Cardiac fibroblast (primary cell): Measurements from ENCODE around the gene C11orf21.
A peak's percentile ranks its signal among the peaks of the same experiment; 100 is the strongest.

Experiments
- DNase-seq, 2 donors: peaks; one replicate each; pipeline versions ENCODE4 v3.0.0 to v3.0.0-alpha.2; 2010; ENCODE audit warnings: low read depth in 2 of 2
- H3K4me3 ChIP-seq, 2 donors: replicated peaks in 1 of 2; 1 replicate in 1 of 2; 2 replicates in 1 of 2; pipeline ENCODE4 v1.5.1; 2011; ENCODE audit warnings: low read depth in 2 of 2, low read length in 2 of 2, mild to moderate bottlenecking in 2 of 2, moderate library complexity in 1 of 2
- TF ChIP-seq, protein P1 (sequence below): IDR thresholded peaks from one replicate; pipeline ENCODE4 v1.5.1; 2011; ENCODE audit warnings: low read depth, mild to moderate bottlenecking, low read length, inconsistent platforms

C11orf21 gene

DNA sequence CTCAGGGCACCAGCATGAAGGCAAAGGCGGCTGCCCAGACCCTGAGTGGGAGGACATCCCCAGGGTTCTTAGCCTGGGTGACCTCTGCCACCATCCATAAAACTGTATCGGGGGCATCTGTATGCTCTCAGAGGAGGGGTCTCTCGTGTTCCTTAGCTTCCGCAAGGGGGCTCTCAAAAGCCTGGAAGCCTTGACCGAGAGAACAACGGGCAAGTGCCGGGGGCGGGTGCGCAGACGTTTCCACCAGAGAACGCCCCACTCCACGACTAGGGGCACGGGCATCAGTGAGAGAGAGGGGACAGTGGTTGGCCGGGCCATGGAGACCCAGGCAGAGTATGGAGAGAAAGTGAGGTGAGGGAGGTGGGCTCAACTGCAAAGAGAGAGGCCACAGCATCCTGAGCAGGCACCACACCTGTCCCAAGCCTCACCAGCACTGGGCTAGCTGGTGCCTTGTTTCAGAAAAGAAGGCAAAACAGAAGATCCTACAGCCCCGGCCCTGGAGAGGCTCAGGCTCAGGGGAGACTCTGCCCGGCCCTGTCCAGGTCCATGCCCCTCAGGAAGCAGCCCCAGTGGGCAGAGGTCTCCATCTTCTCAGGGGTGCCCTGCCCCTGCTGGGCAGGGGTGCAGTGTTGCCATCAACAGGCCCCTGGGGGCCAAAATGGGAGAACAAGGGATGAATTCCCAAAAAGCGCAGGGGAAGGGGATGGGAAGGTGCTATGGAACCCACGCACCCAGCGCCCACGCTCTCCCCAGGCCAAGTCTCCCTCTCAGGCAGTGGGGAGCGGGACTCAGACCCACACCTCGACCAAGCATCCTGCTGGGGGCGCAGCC is 6.0 kb upstream of the C11orf21 start:
- H3K4me3 ChIP-seq = no peak overlapping the region
- DNase-seq = no peak
- TF ChIP-seq, protein P1, sequence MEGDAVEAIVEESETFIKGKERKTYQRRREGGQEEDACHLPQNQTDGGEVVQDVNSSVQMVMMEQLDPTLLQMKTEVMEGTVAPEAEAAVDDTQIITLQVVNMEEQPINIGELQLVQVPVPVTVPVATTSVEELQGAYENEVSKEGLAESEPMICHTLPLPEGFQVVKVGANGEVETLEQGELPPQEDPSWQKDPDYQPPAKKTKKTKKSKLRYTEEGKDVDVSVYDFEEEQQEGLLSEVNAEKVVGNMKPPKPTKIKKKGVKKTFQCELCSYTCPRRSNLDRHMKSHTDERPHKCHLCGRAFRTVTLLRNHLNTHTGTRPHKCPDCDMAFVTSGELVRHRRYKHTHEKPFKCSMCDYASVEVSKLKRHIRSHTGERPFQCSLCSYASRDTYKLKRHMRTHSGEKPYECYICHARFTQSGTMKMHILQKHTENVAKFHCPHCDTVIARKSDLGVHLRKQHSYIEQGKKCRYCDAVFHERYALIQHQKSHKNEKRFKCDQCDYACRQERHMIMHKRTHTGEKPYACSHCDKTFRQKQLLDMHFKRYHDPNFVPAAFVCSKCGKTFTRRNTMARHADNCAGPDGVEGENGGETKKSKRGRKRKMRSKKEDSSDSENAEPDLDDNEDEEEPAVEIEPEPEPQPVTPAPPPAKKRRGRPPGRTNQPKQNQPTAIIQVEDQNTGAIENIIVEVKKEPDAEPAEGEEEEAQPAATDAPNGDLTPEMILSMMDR = no peak

DNA sequence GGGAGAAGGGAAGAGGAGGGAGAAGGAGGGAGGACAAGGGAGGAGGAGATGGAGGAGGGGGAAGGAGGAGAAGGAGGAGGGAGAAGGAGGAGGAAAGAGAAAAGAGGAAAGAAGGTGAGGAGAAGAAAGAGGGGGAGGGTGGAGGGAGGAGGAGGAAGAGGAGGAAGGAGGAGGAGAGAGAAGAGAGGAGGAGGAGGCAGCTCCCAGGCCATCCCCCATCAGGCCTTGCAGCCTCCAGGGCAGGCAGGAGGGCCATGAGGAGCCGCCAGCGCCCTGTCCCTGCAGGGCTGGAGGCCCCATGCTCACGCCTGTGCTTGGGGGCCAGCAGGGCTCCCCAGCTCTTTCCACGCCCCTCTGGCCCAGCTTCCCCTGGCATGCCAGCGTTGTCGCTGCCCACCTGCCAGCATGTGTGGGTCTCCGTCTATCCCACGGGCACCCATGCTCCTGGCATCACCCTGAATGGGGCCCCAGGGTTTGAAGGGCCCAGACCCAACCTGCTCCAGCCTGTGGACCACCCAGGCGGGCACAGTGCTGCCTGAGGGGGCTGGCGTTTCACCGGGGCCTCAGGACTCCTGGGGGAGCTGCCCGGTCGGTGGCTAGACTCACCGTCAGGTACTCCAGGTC is 5.3 kb upstream of the C11orf21 start:
- no peak overlapping the region for H3K4me3 ChIP-seq
- DNase-seq = peak in 1 of 2 donors; percentile 18
- TF ChIP-seq, protein P1 = no peak

DNA sequence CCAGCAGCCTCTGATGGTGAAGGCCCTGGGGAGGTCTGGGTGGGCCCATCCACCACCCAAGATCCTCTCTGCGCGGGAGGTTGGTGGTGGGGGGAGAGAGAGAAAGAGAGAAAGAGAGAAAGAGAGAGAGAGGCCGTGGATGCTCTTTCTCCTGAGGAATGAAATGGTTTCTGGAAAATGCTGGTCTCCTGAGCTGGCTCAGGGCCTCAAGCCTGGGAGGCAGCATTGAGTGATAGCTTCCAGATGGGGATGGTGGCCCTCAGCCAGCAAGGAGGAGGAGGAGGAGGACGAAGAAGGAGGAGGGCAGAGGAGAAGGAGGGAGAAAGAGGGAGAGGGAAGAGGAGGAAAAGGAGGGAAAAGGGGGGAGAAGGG is 4.7 kb upstream of the C11orf21 start:
- peak overlapping the region in 1 of 2 donors; percentile 5 for H3K4me3 ChIP-seq
- peak; percentile 67 to 96 for DNase-seq
- TF ChIP-seq, protein P1 = no peak

DNA sequence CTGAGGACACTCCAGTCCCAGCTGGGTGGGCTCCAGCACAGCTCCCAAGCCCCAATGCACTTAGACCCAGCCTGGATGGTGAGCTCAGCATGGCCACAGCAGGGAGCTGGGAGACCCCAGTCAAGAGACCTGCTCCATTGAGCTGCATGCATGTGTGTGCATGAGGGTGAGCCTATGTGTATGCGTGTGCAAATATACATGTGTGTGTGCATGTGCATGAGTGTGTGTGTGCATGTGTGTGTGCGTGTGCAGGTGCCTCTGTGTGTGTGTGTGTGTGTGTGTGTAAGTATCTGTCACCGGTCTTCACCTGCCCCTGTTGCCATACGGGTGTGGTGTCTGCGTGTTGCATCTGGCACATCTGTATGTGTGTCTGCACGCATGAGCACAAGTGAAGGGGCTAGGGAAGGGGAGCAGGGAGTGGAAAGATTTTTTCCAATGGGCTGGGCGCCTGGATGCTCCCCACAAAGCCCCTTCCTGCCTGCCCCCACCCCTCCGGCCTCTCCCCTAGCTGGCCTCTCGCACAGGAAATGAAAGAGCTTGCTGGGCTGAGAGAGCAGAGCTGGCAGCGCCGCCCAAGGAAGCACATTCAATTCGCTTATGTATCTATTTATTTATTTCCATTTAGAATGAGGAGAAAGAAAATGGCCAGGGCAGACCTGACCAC is 4.2 kb upstream of the C11orf21 start:
- TF ChIP-seq, protein P1 = no peak
- H3K4me3 ChIP-seq = peak overlapping the region in 1 of 2 donors; percentile 5
- peak; percentile 37 to 86 for DNase-seq

DNA sequence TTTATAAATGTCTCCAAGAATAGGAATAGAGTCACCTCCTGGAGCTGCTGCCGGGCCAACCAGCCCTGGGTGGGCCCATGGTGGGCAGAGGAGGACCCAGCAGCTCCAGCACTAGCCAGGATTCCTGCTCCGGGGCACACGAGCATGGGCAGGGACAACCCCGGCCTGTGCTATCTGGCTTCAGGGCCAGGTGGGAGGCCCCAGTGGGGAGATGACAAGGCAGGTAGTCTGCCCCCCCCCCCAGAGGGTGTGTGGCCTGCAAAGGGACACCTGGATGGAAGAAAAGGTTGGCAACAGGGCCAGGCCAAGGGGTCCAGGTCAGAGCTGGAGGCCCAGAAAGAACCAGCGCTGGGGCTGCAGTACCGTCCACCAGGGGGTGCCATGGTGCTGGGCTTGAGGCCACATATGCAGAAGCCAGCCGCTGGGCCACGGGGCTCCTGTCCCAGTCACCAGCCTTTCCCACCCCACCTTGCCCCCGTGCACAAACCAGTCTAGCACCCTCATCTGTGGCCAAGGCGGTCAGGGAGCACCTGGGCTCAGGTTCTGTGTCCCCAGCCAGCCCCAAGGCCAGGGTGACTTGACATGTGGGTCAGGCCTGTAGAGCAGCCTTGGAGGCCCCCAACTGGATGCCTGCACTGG is 3.5 kb upstream of the C11orf21 start:
- H3K4me3 ChIP-seq = no peak overlapping the region
- peak; percentile 77 to 83 for DNase-seq
- TF ChIP-seq, protein P1 = peak; percentile 95

DNA sequence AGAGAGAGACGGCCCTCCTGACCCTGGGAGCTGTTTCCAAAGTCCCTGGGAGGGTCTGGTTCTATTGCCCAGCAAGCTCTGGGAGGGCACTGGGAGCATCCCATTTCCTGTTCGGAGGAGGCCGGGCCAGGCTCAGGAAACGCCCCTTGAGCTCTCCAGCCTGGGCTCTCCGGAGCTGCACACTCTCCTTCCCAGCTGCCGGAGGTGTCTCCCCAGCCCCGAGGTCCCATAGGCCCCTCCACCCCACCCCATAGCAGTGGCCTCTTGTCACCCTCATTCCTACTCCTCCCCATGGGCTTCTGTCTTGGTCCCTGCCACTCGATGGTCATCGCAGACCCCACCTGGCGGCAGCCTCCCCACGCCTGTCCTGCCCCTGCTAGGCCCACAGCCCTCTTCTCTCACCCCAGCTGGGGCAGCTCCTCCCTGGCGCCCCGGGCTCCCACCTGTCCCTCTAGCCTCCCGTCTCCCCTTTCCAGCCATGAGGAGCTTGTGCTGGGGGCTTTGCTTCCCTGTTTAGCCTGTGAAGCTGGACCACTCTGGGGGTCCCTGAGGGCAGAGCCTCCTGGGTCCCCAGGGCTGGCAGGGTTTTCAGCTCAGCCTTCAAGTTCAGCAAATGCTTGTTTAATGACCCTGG is 2.9 kb upstream of the C11orf21 start:
- TF ChIP-seq, protein P1 = no peak
- no peak overlapping the region for H3K4me3 ChIP-seq
- DNase-seq = peak in 1 of 2 donors; percentile 45
